GM19372 (cell line): ENCODE results near the gene EIF3A.
A peak's percentile ranks its signal among the peaks of the same experiment; 100 is the strongest.
"Not testable (repeated sequence)": the region's sequence is repeated elsewhere in the genome, so short reads cannot be mapped to it uniquely, and the experiment has no call there.

Experiments used
- ATAC-seq: cut with Tn5 transposase; IDR thresholded peaks from one replicate; pipeline ENCODE4 v1.9.1; 2021; ENCODE audit warnings: mild to moderate bottlenecking, low read depth, moderate library complexity; ENCODE audit not compliant: unreplicated experiment

Gene EIF3A

DNA sequence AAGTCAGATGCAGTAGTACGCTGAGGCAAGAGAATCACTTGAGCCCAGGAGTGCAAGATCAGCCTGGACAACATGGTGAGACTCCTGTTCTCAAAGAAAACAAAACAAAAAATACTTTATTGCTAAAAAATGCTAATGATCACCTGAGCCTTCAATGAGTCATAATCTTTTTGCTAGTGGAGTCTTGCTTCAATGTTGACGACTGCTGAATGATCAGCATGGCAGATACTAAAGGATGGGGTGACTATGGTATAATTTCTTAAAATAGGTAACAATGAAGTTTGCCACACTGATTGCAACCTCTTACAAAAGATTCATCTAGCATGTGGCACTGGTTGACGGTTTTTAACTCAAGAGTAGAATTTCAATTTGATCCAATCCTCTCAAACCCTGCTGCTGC, 28.8 kb downstream of the EIF3A start:
- ATAC-seq = no peak

DNA sequence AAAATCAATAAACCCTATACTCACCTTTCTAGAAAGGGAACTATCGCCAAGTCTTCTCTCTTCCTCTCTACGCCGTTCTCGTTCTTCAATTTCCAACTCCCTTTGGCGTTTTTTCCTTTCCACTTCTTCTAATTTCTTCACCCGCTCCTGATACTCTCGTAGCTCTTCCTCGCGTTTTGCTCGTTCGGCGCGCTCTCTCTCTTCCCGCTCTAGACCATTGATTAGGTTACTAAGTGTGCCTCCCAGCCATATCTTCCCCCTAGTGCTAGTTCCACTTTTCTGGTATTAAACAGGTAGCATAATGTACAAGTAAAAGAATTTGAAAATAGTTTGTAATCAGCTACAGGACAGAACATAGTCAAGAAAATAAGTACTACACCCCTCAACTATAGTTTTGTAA, 30.8 kb downstream of the EIF3A start:
- no peak for ATAC-seq

DNA sequence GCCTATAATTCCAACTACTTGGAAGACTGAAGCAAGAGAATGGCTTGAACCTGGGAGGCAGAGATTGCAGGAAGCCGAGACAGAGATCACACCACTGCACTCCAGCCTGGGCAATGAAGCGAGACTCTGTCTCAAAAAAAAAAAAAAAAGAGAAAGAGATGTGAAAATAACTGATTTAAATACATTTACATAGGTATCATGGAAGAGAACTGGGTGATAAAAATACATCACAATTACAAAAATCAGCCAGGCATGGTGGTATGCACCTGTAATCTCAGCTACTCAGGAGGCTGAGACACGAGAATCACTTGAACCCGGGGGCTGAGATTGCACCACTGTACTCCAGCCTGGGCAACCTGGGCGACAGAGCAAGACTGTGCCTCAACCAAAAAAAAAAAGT, 31.3 kb downstream of the EIF3A start:
- ATAC-seq = no peak

DNA sequence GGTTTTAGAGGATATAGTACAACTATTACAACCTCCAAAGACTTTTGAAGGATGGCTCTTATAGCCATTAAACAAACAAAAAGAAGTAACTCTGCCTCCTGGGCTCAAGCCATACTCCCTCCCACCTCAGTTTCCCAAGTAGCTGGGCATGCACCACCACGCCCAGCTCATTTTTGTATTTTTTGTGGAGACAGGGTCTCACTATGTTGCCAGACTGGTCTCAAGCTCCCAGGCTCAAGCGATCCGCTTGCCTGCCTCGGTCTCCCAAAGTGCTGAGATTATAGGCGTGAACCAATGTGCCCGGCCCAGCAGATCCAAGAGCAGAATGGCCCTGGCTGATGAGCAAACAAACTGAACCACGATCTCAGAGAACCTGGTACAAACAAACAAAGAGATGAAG, 35.1 kb downstream of the EIF3A start:
- ATAC-seq = no peak

DNA sequence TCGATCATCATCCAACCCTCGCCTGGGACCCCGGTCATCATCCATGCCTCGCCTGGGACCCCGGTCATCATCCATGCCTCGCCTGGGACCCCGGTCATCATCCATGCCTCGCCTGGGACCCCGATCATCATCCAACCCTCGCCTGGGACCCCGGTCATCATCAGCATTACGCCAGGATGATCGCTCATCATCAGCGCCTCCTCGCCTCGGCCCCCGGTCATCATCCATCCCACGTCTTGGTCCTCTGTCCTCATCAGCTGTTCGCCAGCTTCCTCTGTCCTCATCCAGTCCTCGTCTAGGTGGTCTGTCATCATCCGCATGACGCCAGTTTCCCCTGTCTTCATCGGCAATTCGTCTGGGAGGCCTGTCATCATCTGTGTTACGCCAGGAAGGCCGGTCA, 38.4 kb downstream of the EIF3A start:
- no peak for ATAC-seq

DNA sequence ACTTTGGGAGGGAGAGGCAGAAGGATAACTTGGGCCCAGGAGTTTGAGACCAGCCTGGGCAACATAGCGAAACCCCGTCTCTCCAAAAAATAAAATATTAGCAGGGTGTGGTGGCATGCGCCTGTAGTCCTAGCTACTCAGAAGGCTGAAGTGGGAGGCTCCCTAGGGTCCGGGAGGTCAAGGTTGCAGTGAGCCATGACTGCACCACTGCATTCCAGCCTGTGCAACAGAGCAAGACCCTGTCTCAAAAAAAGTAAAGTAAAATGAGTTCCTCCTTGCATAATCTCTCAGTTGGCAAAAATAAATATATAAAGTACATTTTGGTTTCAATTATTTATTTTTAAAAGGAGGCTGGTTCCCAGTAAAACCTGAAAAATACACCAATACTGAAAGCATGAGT, 39.3 kb downstream of the EIF3A start:
- no peak for ATAC-seq

DNA sequence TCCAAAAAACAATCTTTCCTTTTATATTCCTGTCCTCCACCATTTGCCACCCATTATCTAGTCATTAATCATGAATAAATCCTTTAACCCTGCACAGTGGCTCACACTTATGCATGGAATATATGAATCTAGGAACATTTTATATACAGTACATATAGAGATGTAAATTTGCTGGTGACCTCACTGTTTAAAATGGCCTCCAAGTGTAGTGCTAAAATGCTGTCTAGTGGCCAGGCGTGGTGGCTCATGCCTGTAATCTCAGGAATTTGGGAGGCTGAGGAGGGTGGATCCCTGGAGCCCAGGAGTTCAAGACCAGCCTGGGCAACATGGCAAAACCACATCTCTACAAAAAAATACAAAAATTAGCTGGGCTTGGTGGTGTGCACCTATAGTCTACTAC, 41.5 kb downstream of the EIF3A start:
- no peak for ATAC-seq

DNA sequence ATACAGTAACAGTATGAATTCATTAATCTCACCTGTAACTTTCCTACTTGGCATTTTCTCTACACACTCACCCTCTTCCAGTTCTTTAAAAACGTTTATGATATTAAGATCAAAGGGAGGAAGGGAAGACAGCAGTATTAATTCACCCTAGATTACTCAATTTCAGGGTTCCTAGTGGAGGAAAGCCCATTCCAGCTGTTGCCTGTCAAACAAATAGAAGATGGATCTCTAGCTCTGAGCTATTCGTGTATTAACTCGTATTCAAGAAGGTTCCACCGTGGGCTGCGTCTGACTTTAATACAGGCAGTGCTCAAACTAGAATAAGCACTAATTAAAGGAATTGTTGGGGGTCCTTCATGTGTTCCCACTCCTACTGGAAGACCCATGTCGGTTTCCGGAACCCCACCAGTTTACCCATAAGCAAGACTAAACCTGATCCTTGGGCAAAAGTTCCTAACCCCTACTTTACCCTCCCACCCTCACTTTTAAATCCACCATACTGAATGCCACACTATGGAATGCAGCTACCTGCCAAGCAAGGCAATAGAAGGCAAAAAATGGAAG, 49.0 kb downstream of the EIF3A start:
- no peak for ATAC-seq

DNA sequence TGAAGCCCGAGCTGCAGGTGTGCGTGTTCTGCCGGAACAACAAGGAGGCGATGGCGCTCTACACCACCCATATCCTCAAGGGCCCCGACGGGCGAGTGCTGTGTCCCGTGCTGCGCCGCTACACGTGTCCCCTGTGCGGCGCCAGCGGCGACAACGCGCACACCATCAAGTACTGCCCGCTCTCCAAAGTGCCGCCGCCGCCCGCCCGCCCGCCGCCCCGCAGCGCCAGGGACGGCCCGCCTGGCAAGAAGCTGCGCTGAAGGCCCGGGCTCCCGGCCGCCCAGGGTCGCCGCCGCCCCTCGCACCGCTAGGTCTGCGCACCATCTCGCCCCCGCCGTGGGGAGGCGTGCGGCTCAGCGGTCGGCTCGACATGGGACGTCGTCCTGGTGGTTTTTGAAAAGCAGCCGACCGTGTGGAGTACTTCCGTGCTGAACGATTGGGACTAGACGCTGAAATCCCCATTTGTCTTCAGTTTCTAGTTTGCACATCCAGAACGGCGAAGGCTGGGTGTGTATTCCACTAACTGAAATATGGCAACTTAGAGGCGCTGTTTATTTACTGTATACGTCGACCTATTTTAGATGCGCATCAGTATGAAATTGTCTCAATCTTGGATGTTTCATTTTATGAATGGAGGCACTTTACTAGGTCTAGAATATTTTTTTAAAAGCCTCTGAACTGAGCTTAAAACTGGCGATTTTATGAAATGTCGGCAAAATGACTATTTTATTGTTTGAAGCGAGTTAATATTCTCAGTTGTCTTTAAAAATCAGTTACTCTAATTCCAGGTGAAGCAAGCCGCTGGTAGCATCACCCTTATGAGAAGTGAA, 50.0 kb downstream of the EIF3A start:
- ATAC-seq = peak; percentile 41

DNA sequence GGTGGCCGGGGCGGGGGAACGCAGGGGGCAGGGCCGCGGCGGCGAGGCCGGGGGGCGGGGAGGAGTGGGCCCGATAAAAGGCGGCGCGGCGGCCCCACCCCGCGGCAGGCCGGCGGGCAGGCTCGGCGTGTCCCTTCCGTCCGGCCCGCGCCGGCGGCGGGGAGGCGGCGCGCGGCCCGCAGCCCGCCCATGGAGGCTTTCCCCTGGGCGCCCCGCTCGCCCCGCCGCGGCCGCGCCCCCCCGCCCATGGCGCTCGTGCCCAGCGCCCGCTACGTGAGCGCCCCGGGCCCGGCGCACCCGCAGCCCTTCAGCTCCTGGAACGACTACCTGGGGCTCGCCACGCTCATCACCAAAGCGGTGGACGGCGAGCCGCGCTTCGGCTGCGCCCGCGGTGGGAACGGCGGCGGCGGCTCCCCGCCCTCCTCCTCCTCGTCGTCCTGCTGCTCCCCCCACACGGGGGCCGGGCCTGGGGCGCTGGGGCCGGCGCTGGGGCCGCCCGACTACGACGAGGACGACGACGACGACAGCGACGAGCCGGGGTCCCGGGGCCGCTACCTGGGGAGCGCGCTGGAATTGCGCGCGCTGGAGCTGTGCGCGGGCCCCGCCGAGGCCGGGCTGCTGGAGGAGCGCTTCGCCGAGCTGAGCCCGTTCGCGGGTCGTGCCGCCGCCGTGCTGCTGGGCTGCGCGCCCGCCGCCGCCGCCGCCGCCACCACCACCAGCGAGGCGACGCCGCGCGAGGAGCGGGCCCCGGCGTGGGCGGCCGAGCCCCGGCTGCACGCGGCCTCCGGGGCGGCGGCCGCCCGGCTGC, 50.8 kb downstream of the EIF3A start, which contains the start of gene NANOS1:
TSS of gene NANOS1 (plus strand) at position 102 of the 808 bp plus-strand sequence. CDS start at position 190, 88 bp downstream.
- peak; percentile 23 for ATAC-seq

DNA sequence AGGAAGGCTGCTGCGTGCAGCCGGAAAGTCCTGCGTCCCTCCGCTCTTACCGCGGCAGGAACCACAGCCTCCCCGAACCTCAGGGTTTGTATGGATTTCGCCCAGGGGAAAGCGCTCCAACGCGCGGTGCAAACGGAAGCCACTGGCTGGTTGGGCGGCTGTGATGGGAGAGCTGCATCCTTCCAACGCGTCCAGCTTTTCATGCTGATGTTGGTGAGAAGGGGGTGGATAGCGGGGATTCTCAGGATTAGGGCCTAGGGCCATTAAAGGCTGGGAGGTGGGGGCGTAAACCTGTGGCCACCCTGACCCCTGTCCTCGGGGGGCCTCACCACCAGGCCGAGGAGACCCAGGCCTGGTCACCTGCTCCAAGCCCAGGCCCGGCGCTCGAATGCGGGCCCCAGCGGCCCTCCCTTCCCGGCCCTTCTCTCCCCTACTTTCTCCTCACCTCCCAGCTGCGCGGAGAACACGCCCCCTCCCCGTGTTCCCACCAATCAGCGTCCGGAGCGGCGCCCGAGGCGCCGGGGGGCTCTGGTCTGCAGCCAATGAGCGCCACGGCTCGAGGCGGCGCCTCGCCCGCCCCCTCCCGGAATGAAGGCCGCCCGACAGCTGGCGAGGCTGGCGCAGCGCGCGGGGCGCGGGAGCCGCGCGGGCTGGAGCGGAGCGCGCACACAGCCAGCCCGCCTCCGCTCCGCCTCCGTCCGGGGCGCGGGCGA, 51.6 kb downstream of the EIF3A start:
- peak; percentile 56 for ATAC-seq

DNA sequence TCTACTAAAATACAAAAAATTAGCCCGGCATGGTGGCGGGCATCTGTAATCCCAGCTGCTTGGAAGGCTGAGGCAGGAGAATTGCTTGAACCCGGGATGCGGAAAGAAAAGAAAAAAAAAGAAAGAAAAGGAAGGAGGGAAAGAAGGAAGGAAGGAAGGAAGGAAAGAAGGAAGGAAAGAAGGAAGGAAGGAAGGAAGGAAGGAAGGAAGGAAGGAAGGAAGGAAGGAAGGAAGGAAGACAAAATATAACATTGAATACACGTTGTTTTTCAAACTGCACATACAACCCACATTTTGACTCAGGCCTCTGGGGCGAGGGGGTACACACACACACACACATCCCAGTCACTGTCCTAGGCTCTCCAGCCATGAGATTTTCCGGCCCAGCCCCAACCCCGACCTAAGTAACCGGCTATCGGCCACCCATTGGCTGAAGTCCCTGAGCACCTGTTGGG, 52.1 kb downstream of the EIF3A start:
- ATAC-seq = not testable (repeated sequence)

DNA sequence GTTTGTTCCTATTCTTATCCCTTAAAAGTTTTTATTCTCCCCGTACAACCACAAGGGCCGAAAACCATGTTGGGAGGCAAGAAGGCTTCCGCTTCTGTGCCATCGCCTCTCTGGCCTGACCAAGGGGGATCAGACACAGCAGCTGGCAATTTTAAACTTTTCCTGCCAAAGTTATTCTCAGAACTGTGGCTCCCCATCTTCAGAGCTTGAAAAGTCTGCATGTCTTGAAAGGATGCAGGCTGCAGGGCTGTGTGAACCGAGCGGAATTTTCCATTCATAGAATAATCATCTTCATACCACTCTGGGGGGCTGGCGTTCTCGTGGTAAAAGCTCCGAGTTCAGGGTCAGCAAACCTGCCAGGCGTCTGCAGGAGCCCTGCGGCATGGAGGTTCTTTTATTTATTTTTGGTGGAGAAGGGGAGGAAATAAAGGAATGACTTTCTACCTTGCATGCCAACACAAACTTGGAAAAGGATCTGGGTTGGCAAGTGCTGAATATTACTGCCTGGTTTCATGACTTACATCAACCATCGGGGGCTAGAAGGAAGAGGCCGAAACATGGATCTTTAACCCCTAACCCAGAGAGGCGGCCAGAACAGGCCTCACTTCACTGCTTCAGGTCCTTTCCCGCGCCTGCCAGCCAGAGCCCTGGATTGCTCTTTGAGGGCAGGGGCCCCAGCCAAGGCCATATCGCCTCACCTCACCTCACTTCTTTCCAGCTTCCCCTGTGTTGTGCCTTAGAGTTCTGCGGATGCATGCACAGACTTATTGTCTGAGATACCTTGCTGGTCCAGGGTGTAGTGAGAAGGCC, 54.1 kb downstream of the EIF3A start:
- no peak for ATAC-seq

DNA sequence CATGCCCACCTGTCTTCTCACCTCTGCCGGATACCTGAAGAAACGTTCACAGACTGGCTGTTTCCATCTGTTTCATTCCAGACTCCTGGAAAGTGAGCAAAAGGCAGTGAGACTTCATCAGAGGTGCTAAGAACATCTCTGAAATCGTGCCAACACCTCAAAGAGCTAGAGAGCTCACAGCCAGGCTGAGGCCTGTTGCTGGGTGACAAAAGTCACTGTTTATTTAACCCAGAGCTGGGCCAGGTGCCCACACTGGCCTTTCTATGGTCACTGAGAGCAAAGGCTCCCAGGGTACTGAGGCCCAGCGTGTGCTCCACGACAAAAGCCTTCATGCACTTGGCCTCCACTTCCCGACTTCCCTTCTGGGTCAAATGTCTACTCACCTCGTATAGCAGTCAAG, 54.8 kb downstream of the EIF3A start:
- no peak for ATAC-seq

DNA sequence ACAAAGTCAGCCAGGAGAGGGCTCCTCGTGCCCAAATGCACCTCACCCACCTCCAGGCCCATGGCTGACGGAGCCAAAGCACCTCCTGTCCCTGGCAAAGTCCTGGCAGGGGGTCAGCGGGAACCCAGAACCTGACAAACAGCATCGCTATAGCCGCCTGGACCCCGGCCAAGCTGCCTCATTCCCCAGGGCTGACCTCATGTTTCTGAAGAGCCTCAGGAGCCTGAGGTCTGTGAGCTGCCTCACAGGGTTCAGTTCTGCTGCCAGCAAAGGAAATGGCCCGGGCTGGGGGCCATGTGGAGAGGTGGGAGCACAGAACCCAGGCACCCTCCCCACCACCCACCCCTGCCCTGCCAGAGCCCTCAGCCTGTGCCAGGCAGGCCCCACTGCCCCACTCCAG, 55.3 kb downstream of the EIF3A start:
- no peak for ATAC-seq

DNA sequence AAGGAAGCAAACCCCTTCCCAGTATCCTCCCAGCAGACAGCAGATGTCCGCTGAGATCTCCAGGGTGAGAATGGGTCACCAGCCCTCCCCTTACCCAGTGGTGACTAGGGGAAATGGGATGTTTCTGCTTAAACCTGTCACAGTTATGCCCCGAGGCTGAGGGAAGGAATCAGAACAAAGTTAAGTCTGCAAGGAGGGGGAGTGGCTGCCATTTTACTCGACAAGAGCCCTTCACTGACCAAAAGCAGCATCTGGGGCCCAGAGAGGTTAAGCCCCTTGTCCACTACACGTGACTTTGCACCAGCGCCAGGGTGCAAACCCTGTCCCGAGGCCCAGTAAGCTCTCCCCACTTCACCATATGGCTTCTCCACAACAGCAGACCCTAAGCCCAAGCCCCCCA, 55.7 kb downstream of the EIF3A start:
- no peak for ATAC-seq

DNA sequence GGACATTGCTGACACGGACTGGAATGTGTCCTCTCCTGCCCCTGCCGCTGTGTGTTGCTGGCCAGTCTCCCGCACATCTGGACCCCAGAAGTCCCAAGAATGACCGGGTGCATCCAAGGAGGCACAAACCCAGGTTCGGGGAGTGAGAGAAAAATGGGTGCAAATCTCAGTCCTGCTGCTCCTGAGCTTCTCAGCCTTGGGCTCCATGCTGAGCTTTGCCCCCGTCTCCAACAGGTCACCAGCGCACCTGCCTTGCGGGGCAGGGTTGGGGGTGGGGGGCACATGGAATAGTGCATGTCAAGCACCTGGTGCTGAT, 57.1 kb downstream of the EIF3A start:
- ATAC-seq = no peak

DNA sequence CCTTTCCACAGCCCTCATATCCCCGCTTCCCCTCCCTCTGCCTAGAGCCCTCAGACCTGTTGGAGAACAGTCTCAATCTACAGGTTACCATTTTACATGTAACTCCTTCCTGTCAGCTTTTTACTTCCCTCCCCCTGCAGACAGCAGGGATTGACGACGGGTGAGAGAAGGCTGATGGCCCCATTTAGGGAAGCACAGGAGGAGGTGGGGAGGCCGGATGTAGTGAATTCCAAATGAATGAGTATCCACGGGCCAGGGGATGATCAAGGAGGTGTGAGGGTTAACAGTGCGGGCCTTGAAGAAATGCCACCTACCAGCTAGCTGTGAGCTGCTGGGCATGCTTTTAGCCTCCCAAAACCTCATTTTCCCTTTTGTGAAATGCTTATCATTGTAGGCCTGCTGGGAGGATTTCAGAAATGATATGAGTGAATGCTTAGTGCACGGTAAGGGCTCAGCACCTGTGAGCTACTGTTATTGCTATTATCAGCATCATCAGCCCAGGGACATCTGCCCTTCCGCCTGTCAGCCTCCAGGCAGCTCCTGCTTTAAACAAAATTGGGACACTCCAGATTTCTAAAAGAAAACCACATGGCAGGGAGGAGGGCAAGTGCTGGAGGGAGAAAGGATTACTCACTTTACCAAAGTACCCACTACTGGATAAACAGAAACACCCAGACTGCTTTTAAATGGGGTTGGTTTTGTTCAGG, 57.6 kb downstream of the EIF3A start:
- no peak for ATAC-seq

DNA sequence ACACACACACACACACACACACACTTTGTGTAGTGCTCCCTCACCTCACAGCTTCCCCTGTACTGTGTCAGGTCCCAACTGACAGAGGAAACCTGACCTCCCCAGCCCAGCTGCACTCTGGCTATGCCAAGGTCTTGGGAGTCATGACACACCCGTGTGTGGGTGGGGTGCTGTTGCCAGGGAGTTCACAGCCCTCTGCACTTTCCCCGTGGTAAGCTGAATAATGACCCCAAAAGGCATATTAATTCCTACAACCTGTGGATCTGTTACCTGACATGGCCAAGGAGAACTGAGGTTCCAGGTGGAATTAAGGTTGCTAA, 60.0 kb downstream of the EIF3A start:
- no peak for ATAC-seq

DNA sequence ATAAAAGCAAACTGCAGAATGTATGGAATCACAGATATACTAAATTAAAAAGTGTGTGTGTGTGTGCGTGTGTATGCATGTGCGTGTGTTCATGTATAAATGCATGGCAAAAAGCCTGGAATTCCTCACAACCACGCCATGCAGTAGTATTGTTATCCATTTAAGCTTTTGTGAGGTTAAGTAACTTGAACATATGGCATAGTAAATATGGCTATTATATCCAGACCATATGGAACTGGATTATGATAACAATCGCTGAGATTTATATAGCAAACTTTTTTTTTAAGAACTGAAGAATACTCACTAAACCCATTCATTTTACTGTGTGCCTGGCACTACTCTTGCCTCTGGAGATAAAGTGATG, 73.4 kb downstream of the EIF3A start:
- no peak for ATAC-seq
